Hepatocyte (in vitro differentiated cells): ENCODE results near the gene PTCD3.

ENCODE experiments used
- CTCF ChIP-seq: fragments of 200-600 bp; sonication (generic); IDR thresholded peaks from 2 replicates; pipeline ENCODE4 v1.5.1; 2016; ENCODE audit warnings: antibody characterized with exemption, mild to moderate bottlenecking; ENCODE audit not compliant: poor library complexity
- EZH2 ChIP-seq: fragments of 200-600 bp; sonication (generic); IDR thresholded peaks from 2 replicates; pipeline ENCODE4 v1.6.1; 2016; ENCODE audit warnings: antibody characterized with exemption, mild to moderate bottlenecking, borderline replicate concordance
- EZH2phosphoT487 ChIP-seq: fragments of 200-600 bp; sonication (generic); IDR thresholded peaks from one replicate; pipeline ENCODE4 v1.6.1; 2018; ENCODE audit warnings: antibody characterized with exemption, mild to moderate bottlenecking, low read depth, moderate library complexity; ENCODE audit not compliant: unreplicated experiment, severe bottlenecking

- no peak for TF ChIP-seq EZH2
- no peak for TF ChIP-seq CTCF
- no peak for TF ChIP-seq EZH2phosphoT487
These were observed 69.8 kb downstream of the PTCD3 start for GRCh38 chr2:86175828-86176227.
